Measurements from ENCODE around the gene STRAP.
A peak's percentile ranks its signal among the peaks of the same experiment; 100 is the strongest.

The STRAP gene

GRCh38 chr12:15882118-15882971 lies at the start of gene STRAP:
Gene STRAP (plus strand): TSS chr12:15882387. CDS start chr12:15882708, 321 bp downstream.
- peak; percentile 93 for FAIRE-seq

GRCh38 chr12:15834575-15834974 lies 47.6 kb upstream of the STRAP start:
- no peak for FAIRE-seq

DNA sequence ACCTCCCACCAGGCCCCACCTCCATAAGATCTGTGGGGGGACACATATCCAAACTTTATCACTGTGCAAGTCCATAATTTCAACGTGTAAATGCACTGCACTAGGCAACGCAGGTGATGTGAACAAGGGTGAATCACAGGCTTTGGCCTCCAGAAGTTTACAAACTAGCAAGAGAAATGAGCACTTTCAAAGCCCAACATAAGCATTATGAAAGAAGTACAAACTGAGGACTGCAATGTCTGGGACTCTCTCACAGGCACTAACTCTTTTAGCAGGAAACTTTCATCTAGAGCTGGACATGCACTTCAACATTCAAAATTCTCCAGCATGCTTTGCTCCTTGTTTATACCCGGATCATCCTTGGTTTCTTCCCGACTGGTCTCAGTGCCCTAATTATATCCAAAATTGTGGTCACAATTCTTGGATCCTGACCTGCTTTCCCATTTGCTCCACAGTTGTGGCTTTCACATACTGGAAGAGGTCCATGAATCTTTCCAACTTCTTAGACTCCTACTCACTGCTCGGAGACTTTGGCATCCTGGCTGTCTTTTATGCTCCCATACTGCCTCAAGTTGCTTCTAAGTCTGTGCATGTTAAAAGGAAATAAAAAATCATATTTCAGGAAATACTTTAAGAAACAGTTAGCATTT lies 44.9 kb upstream of the STRAP start:
- FAIRE-seq: no peak

DNA sequence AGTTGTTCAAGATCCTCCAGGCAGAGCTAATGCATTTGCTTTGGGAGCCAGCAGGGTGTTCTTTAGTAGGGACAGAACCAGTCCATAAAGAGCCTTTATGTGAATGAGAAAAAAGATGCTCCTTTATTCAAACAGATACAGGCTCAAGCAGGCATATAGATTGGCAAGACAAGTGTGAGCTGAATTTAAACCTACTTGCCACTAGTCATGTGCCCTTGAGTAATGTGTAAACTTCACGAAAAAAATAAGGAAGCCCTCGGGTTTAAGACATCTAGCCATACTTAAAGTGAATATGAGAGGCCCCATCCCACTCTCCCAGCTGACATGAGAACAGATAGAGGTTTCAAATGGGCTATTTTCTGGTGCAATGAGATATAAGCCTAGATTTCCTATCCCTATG lies 43.1 kb upstream of the STRAP start:
- no peak for FAIRE-seq

DNA sequence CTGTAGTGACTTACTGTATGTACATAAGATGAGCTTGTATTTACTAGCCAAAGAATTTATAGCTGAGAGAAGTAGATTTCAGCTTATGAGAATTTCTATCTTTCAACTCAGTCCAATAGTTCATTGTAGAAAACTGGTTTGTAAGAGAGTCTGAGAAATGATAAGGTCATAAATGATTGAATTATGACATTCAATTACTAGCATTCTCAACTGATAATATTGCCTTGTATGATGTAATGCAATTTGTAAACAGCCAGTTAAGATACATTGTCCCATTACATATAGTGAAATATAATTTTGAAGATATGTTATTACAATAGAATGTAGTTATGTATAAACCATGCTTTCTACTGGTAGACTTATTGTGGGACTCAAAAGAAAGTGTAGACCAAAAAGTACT lies 42.5 kb upstream of the STRAP start:
- FAIRE-seq: no peak

- no peak for FAIRE-seq
These were observed 40.1 kb upstream of the STRAP start for GRCh38 chr12:15842108-15842507.

DNA sequence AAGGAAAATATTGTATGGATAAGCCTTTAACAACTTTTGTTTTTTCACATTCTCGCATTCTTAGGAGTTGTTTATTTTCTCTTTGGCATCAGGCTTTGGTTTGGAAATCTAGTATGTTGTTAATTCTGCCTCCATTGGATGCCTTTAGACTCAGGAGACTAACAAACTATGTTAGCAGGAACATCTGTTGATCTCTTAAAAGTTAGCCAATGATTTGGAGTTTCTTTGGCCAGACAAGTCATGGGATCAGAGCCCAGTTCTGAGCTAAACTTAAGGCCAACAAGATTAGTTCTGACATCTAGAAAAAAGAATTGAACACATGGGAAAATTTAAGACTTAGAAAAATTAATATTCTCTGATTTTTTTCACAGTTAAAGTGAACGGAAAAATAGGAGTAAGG lies 35.3 kb upstream of the STRAP start:
- FAIRE-seq: peak; percentile 84

DNA sequence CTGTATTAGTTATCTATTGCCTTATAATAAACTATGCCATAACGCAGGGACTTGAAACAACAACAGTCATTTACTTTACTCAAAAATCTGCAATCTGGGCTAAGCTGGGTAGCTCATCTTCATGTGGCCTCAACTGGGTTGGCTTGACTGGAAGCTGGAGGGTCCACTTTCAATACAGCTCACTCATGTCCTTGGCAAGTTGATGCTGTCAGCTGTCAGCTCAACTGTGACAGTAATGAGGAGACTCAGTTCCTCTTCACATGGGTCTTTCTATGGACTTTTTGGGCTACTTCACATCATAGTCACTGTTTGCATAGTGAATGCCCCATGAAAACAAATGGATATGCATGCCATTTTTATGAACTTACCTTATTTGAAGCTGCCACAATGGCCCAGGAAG lies 33.6 kb upstream of the STRAP start:
- FAIRE-seq: no peak

DNA sequence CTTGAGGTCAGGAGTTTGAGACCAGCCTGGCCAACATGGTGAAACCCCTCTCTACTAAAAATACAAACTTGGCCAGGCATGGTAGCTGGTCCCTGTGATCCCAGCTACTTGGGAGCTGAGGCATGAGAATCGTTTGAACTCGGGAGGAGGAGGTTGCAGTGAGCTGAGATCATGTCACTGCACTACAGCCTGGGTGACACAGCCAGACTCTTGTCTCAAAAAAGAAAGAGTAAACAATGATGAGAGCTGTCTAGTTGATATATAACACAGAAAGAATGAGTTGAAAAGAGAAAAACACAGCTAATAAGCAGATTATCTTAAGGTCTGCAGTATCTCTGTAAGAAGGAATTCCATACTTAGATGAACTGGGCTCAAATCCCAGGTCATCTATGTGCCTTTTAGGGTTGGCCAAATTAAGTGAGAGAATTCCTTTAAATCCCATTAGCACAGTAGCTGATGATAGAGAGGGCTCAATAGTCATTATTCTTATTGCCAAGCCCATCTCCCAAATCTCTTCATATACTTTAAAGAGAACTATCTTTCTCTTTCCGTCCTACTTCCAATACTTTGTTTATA lies 31.1 kb upstream of the STRAP start:
- FAIRE-seq: no peak

- no peak for FAIRE-seq
These were observed 30.3 kb upstream of the STRAP start for GRCh38 chr12:15851919-15852318.

DNA sequence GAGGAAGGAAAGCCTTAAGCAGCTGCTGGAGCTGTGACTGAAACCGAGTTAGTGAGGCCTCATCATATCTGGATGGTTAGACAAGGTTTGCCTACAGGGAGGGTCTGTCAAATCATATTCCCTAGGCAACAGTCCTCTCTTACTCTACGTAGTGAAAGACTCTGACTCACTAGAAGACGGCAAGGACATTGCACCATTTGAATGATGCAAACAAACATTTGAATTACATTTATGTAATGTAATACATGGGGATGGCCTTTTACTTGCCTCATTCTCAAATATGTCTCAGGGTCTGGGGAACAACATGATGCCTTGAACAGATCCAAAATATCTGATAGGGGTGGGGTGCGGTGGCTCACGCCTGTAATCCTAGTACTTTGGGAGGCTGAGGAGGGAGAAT lies 29.8 kb upstream of the STRAP start:
- no peak for FAIRE-seq

DNA sequence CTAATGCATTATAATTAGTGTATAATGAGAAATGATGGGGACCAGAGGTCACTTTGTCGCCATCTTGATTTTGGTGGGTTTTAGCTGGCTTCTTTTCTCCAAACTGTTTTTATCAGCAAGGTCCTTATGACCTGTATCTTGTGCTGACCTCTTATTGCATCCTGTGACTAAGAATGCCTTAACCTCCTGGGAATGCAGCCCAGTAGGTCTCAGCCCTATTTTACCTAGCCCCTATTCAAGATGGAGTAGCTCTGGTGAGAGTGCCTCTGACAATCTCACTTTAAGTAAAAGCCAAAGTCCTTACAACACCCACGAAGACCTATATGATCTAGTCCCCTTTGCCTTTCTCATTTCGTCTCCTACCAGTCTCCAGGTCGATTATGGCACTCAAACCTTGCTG lies 28.3 kb upstream of the STRAP start:
- FAIRE-seq: no peak

GRCh38 chr12:15854916-15855315 lies 27.3 kb upstream of the STRAP start:
- FAIRE-seq: no peak

DNA sequence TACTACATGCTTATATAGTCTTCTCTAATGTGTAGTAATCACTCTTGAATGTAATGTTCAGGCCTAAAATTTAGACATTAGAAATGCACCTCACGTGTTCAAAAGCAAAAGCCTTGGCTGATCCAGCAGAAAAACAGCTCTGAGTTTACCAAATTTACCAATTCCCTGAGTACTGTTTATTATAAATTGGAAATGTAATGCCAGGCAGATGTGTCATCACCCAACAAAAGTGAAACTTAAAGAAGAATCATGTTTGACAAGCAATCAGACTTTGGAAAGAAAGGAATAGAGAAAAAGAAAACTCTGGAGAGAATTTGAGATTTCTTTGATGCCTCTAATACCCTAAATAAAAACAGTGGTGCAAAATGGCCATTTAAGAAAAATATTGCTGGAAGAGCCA lies 26.5 kb upstream of the STRAP start:
- FAIRE-seq: no peak

DNA sequence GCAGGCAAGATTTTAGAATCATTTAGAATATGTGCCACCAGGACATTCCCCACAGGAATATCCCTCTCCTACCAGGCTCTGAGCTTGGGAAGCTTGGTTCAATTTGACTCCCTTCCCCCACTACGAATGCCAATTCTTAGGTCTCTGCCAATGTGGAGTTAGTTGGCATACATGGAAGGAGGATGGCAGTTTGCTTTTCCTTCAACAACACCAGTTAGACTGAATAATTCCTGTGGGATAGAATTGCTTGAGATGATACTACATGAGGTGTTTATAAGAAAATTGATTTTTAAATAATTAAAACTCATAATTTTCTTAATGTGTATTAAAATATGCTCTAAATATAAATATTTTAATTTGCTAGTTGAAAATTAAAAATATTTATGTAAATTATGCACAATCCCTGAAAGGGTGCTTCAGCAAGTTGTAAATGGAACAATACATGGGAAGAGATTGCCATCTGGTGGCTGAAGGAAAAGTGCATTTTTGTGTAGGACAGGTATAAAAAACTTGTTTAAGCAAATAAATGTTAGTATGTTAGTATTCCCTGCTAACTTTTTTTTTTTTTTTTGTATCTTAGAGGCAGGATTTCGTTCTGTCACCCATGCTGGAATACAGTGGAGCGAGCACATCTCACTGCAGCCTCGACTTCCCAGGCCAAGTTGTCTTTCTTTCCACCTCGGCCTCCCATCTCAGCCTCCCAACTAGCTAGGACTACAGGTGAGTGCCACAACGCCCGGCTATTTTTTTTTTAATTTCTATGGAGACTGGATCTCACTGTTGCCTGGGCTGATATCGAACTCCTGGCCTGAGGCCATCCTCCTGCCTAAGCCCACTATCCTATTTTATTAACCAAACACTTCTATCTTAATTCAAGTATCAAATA lies 25.8 kb upstream of the STRAP start:
- peak; percentile 94 for FAIRE-seq

GRCh38 chr12:15858353-15858752 lies 23.8 kb upstream of the STRAP start:
- no peak for FAIRE-seq

- FAIRE-seq: no peak
These were observed 23.1 kb upstream of the STRAP start for GRCh38 chr12:15859116-15859515.

DNA sequence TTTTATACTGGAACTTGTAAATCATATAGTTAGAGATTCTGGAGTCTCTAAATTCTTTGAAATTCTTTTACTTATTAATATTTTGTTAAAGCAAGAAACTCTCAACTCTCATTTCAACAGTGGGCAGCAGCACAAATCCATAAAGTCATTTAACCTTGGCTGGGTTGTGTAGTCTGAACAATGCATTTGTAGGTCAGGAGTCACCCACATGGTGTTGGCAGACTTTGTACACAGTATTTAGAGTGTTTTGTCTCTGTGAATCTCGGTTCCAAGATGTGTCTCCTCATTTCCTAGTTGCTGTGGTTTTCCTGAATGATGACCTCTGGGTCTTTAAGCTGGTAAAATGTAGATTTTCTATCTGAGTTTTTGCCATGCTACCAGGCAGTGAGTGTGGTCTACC lies 20.8 kb upstream of the STRAP start:
- no peak for FAIRE-seq

DNA sequence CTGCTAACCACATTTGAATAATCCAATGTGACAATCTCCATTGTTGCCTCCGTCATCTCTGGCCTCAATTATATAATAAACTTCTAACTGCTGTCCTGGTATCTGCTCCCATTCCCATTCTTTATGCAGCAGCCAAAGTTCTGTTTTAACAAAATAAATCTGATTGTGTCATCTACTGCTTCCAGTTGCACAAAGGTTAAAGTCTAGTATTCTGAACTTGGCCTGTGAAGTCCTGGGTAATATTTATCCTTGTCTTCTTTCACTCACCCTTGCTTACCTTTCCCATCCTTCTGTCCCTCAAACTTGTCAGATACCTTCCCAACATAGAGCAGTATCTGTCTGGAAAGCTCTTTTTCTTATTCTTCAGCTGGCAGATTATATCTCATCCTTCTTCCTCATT lies 19.3 kb upstream of the STRAP start:
- FAIRE-seq: no peak

DNA sequence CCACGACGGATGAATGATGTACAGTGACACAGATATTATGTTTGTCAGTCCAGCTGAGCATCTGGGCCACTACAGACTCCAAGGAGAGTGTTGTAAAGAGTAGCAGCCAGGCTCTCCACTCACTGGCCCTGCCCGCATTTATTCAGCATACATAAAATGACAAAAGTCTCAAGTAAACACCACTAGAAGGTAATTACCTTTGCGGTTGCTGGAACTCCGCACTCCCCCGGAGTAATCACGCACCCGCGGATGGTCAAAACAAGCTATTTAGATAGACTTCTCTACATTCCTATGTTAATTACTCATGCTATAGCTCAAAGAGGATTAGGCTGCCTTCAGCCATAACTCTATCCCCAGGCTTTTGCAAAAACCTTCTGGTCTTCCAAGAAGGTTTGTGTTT lies 18.8 kb upstream of the STRAP start:
- FAIRE-seq: no peak

DNA sequence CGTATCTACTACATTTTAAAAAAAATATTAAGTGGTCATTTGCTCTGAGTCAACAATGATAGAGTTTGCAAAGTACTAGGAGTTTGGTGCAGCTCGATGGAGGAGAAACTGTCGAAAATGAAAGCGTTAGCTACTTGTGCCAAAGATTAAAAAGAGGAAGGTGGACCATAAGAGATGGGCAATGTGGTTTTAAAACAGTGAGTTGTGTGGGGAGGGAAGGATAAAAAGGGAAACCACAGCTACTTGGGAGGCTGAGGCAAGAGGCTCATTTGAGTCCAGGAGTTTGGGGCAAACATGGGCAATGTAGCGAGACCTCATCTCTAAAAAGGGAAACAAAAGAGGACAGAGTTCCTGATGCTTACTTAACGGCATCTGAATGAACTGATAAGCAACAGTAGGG lies 18.2 kb upstream of the STRAP start:
- FAIRE-seq: no peak

DNA sequence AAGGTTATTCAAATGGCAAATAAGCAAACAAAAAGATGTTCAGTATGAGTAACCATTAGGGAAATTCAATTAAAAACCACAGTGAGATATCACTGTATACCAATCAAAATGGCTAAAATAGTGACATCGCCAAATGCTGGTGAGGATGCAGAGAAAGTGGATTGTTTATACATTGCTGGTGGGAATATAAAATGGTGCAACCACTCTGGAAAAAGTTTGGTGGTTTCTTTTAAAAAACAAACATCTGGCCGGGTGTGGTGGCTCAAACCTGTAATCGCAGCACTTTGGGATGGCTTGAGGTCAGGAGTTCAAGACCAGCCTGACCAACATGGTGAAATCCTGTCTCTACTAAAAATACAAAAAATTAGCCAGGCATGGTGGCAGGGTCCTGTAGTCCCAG lies 14.0 kb upstream of the STRAP start:
- no peak for FAIRE-seq

- FAIRE-seq: no peak
These were observed 8.6 kb upstream of the STRAP start for GRCh38 chr12:15873556-15873955.

Measured in endometrium (tissue), 2 donors.